ENCODE data around the gene CENATAC.
"Not testable (repeated sequence)": the region's sequence is repeated elsewhere in the genome, so short reads cannot be mapped to it uniquely, and the experiment has no call there.

The CENATAC gene

GRCh38 chr11:119042927-119043326 lies 45.0 kb downstream of the CENATAC start:
- intact Hi-C loops (cut with DNase I) = no loop called here
- DNase-seq = no peak

- intact Hi-C loops (cut with DNase I) = no loop called here
- DNase-seq = no peak
Observed at GRCh38 chr11:119044708-119045107, 46.8 kb downstream of the CENATAC start.

GRCh38 chr11:119046489-119046888 lies 48.6 kb downstream of the CENATAC start:
- DNase-seq = no peak
- intact Hi-C loops (cut with DNase I) = no loop called here

GRCh38 chr11:119047205-119047604 lies 49.3 kb downstream of the CENATAC start:
- no peak for DNase-seq
- intact Hi-C loops (cut with DNase I) = no loop called here

DNA sequence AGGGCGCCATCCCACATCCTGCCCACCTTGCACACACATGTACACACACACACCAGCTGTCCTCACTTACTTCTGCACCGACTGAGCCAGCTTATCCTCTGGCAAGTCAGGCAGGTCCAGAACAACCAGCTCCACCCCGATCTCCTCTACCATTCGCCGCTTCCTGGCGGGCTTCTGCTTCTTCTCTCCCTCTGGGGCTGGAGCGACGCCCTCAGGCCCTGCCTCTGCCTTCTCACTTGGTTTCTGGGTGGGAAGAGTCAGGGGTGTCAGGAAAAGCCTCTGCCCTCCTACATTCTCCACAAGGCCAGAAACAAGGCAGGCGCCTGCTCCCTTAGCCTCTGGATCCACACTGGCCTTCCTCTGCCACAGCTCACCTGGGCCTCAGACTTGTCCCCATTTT lies 50.7 kb downstream of the CENATAC start:
- no peak for DNase-seq

GRCh38 chr11:119049081-119049480 lies 51.1 kb downstream of the CENATAC start:
- intact Hi-C loops (cut with DNase I) = no loop called here
- DNase-seq = no peak

More for the DNA sequence above, 50.7 kb downstream of the CENATAC start:
- intact Hi-C loops (cut with DNase I) = no loop called here

DNA sequence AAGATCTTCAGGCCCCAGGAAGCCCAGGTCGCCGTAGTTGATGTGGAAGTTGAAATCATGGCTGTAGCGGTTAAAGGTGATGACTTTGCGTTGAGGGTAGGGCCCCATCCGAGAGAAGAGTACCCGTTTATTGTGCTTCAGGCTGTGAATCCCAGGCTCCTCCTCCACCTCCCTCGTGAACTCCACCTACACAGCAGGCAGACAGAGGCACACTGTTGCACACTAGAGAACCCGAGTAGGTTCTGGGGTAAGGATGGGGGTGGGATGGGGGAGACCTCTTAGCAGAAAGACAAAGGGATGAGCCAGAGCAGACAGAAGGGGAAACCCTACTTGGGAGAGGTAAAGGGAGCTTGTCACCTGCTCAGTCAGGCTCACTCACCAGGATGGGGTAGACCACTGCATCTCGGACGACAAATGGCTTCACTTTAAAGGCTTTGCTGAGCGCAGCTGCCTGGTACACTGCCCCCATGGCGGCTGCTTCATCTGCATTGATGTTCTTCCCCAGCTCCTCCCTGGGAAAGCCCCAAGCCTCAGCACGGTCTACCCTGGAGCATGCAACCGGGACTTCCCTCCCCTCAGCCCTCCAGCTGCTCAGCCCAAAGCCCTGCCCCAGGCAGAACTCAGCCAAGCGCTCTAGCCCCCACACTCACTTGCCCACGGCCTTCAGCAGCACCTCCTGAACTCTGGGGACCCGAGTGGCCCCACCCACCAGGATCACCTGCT lies 53.7 kb downstream of the CENATAC start:
- peak in 34 of 42 donors; percentile 16 to 84 (median 54) for DNase-seq
- intact Hi-C loops (cut with DNase I) = no loop called here

- DNase-seq = no peak
- intact Hi-C loops (cut with DNase I) = no loop called here
Observed at GRCh38 chr11:119052163-119052814, 54.4 kb downstream of the CENATAC start.

DNA sequence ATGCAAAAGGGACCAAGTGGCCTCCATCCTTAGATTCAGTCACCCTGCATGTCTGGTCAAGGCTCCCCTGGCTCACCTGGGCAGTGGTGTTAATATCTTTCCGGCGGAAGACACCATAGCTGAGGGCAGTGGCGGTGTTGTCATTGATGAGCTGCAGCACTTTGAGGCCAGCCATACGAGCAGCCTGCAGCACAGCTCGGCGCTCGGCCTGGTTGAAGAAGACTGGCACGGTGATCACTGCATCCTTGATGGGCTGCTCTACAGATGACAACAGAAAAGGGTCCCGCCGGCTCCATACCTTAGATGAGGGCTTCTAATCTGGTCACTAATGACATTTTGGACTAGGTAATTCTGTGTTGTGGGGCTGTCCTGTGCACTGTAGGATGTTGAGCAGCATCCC lies 56.5 kb downstream of the CENATAC start:
- no peak for DNase-seq

DNA sequence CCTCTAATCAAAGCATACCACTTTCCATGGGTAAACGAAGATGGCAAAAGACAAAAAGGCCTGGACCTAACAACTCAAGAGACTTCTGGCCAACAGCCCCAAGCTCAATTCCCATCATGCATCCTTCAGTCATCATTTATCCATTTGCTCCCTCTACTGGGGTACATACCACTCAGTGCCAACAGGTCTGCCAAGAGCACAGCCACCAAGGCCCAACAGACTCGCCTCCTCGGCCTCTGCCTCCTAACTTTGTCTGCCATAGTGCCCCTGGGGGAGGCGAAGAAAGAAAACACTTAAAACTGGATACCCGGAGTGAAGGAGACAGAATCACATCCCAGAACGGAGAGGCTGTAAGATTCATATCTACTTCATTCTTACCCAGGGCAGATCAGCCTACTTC lies 58.0 kb downstream of the CENATAC start:
- intact Hi-C loops (cut with DNase I) = no loop called here

More for the DNA sequence above, 56.5 kb downstream of the CENATAC start:
- intact Hi-C loops (cut with DNase I) = no loop called here

DNA sequence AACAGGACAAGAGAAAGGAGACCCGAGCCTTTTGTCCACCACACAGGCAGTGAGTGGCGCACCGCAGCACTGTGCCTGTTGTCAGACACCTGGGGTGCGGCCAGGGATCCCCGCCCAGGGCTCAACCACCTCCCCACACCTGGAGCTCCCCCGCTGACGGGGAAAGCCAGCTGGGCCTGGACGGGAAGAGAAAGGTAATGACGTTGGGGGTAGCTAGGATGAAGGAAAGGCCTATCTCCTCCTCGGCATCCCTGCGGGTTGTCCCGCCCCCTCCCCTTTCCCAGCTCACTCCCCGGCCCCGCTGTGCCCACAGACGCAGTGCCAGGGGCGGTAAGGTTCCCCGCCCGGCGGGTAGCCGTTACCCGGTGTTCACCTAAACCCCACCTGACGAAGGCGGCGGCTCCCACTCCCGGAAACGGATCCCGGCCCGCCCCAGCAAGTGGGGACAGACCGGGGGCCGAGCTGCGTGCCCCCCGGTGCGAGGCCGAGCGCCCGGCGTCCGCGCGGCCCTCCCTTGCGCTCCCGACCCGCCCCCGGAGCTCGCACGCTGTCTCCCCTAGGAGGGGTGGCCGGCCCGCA lies 58.6 kb downstream of the CENATAC start:
- DNase-seq = peak in 30 of 42 donors; percentile 7 to 46 (median 24)
- intact Hi-C loops (cut with DNase I) = no loop called here

More for the DNA sequence above, 58.0 kb downstream of the CENATAC start:
- peak in 5 of 42 donors; percentile 15 to 42 (median 16) for DNase-seq

- peak; percentile 95 to 99 (median 98) for DNase-seq
- intact Hi-C loops (cut with DNase I) = no loop called here
Observed at GRCh38 chr11:119057000-119057769, 59.2 kb downstream of the CENATAC start, which contains the start of gene HYOU1. HYOU1 (minus strand) TSS chr11:119057205; CDS start chr11:119056160, 1,045 bp downstream.

DNA sequence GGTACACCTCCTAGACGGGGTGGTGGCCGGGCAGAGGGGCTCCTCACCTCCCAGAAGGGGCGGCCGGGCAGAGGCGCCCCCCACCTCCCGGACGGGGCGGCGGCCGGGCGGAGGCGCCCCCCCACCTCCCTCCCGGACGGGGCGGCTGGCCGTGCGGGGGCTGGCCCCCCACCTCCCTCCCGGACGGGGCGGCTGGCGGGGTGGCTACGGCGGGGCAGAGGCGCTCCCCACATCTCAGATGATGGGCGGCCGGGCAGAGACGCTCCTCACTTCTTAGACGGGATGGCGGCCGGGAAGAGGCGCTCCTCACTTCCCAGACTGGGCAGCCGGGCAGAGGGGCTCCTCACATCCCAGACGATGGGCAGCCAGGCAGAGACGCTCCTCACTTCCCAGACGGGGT lies 61.2 kb downstream of the CENATAC start:
- DNase-seq; intact Hi-C loops (cut with DNase I): not testable (repeated sequence)

DNA sequence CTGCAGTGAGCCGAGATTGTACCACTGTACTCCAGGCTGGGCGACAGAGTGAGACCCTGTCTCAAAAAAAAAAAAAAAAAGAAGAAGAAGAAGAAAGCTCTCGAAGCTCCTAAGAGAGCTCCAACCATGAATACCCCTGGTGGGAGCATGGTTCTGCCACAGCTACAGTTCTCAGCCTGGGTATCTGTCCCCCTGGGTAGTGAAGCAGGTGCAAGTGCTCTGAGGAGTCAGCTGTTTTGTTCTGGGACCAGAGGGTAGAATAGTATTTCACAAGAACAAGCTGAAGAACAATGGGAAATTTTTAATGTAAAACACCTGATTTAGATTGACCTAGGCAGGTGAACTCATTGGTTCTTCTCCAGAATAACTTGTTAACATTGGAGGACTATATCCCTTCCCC lies 63.3 kb downstream of the CENATAC start:
- intact Hi-C loops (cut with DNase I) = no loop called here
- DNase-seq = no peak

DNA sequence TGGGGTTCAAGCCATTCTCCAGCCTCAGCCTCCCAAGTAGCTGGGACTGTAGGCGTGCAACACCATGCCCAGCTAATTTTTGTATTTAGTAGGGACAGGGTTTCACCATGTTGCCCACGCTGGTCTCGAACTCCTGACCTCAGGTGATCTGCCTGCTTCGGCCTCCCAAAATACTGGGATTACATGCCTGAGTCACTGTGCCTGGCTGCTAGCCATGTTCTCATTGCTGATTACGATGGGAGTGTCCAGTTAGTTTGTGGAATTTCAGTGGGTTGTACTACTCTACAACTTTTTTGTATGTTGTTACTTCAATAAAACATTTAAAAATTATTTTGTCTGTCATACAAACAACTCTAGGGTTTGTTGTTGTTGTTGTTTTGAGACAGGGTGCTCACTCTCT lies 64.8 kb downstream of the CENATAC start:
- DNase-seq = no peak
- intact Hi-C loops (cut with DNase I) = no loop called here

DNA sequence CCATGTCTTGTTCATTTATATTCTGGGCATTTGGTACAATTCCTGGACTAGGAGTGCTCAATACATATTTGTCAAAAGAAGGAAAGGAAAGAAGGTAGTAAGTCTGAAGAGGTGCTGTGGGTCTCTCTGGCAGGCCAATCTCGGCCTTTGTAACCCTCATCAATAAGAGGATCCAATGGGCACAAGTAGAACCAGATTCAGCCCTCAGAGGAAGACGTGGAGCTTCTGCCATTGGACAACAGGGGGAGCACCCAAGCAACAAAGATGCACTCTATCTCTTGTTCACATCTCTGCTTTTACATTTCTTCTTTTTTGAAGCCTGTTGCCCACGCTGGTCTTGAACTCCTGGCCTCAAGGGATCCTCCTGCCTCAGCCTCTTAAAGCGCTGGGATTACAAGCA lies 67.4 kb downstream of the CENATAC start:
- no peak for DNase-seq
- intact Hi-C loops (cut with DNase I) = no loop called here
